Astrocyte of the hippocampus (primary cell): ENCODE results near the gene BRAT1.
A peak's percentile ranks its signal among the peaks of the same experiment; 100 is the strongest.
"Not testable (repeated sequence)": the region's sequence is repeated elsewhere in the genome, so short reads cannot be mapped to it uniquely, and the experiment has no call there.

Experiments
- DNase-seq: peaks from one replicate; pipeline ENCODE4 v3.0.0; 2011; ENCODE audit warnings: low read depth, low spot score

The BRAT1 gene

DNA sequence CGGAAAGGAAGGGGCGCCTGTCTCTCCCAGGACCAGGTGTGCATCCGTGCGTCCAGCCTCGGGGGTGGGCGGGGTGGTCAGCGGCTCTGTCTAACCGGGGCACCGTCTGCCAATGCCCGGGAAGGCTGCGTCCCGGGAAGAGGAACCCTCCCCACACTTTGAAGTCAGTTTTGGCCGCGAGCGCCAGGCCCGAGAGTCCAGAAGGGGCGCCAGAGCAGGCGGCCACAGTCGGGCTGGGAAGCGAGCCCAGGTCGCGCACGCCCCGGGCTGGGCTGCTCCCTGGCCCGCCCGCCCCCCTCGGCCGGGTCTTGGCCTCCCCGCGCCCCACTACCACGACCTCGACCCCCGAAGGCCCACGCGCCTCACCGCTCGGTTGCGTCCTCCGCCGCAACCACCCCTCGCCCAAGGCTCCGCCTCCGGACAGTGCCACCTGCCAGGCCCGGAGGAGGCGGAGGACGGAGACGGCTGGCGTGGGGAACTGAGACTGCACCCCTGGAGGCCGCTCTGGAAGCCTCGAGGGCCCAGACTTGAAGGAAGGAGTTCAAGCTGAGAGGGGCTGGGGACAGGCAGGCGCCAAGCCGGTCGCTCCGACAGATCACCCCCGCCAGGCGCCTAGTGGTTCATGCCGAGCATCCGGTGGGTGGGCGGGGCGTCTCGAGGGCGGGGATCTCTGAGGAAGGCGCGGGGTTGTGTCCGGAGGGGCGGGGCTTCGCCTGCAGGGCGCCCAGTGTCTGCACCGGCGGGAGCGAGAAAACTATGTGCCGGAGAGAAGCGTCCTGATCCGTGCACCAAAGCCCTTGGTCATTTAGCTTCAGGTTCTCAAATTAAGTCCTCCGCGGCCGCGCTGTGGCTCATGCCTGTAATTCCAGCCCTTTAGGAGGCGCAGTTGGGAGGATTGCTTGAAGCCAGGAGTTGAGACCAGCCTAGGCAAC is at the start of gene BRAT1:
Gene BRAT1, minus strand, starts transcription at position 404 of the 932 bp plus-strand sequence. CDS start 1,093 bp downstream, outside the sequence.
- DNase-seq, result peak; percentile 97

DNA sequence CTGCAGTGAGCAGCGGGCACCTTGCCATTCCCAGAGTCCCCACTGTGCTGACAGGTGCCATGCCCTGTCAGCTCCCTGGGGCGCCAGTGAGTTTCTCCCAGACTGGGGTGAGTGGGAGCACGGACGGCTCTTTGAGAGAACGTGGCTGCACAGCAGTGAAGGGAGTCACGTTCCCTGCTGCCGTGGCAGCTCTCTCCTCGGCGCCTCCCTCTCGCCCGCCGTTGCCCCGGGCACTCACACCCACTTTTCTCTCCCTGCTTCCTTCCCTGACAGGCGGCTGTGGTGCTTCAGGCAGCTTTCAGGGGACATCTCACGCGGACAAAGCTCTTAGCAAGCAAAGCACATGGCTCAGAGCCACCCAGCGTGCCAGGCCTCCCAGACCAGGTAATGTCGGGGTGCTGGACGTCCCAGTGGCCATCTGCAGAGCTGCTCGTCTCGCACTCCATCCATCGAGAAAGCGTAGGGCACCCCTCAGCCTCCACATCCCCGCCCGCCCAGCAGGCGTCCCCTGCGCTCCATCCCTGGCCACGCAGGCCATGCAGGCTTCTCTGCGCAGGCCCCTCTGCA is 49.4 kb upstream of the BRAT1 start:
- DNase-seq, result no peak

DNA sequence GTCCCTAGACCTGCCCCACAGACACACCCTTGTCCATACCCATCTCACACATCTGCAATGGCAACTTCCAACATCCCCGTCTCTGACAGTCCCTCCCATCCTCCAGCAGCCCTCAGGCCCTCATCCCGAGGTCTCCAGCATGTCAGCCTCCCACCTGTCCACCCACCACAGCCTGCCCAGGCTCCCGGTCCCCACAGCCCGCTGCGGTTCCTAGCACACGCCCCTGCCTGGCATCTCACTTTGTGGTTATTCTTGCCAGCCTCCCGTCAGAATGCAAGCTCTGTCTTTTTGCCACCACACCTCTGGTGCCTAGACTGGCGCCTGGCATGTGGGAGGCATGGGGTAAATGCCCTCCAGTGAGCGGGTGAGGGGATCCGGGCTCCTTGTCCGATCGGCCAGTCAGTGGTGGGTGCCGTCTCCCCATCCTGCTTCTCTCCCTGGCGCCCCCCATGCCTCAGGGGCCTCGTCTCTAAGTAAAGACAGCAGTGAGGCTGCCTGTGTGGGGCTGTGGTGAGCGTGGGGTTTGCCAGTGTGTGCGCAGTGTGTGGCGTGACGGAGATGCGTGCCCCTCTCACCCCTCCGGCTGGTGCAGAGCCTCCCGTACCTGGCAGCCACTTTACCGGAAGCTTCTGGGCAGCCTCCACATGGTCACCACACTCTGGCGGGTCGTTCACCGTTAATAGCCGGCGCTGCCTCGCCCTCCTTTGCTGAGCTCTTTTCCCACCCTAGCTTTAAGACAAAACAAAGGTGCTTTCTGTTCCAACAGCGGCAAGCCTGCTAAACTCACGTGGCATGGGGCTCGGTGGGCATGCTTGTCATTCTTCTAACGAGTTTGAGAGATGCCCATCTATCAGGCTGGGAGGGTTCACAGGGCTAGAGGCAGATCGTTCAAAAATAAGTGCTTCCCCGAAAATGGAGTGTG is 48.0 kb upstream of the BRAT1 start:
- DNase-seq, result no peak

DNA sequence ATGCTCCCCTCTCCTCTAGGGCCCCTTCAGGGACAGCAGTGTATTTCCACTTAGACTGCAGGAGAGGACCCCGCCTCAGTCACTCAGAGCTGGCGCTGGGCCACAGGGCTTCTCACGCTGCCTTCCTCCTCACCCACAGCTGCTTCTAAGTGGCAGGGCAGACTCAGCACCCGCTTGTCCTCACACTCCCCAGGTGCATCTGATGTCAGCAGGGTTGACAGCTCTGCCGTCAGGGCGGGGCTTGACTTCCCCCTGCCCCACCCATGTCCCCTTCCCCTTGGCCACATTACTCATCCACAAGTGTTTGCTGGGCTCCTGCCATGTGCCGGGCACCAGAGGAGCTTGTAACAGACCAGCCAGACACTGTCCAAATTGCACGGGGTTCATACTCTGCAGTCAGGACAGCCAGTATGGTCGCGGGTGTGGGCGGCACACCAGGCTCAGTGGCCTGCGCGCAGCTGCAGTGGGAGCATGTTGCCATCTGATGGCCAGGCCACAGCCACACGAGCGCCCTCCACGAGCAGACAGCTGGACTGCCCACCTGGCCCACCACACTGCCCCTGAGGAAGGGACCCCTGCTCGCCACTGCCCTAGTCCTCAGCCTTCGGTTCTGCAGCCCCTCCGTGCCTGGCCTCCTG is 47.2 kb upstream of the BRAT1 start:
- peak; percentile 17 for DNase-seq

DNA sequence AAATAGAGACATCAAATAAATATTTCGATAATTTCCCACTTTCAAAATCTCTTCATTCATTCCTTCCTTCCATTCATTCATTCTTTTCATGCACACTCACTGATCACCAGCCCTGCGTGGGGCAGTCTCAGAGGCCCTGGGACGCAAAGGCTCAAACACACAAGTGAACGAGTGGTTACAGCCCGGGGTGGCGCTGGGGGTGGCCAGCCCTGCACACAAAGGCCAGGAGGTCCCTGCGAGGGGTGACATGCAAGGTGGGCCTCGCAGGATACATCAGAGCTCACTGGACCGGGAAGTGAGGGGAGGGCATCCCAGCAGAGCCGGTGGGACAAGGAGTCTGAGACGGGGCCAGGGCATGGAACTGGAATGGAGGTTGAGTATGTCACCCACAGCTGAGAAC is 46.6 kb upstream of the BRAT1 start:
- DNase-seq, result no peak

DNA sequence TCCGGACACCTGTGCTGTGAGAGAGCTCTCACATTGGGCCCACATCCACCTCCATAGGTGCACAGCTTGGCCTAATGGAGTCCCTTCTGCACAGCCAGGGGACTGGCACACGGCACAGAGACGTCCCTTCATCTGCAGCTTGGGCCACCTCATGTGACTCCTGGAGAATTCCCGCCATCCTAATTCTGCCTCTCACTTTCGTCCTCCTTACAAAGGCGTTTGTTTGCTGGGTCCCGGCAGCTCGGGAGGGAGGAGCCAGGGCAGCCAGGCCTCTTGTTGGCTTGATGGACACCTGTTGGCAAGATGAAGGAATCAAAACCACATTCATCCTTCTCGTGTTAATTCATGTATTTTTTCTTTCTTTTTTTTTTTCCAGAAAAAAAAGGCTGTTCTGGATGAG is 45.7 kb upstream of the BRAT1 start:
- no peak for DNase-seq

DNA sequence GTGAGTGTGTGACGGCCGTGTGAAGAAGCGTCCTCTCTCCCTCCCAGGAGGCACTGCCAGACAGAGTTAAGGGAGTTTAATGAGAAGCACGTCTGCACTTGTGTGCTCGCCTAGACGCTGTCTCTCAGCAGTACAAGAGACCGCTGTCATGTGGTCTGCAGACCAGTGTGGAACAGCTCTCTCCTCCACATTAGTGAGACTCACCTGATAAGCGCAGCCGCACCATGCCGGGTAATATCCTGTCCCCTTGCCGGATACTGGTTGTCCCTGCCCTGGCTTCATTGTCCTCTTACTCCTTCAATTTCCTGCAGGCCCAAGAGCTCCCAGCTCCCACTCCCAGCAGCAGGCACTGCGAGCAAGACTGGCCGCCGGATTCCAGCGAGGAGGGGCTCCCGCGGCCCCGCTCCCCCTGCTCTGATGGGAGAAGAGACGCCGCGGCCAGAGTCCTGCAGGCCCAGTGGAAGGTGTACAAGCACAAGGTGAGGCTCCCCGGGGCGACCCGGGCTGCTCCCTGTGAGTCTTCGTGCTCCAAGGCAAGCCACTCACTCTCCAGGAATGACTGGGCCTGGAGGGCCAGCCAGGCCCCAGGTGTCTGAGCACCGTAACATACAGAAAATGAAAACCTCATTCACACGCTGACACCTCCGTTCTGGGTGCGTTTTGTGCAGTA is 43.0 kb upstream of the BRAT1 start:
- no peak for DNase-seq

DNA sequence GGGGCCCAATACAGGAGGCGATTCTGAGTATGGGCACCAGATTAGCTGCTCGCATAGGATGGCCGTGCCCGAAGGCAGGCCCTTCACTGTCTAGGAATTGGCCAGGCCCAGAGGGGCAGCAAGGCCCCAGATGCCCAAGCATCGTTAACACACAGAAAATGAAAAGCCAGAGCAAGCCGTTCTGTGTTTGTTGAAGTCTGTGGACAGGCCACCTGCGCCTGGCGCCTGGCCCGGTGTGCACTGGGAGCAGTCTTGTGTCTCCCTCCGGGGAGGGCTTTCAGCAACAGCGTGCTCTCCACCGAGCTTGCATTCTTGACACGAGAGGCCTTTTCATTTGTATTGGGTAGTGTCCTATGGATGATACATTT is 41.9 kb upstream of the BRAT1 start:
- no peak for DNase-seq

DNA sequence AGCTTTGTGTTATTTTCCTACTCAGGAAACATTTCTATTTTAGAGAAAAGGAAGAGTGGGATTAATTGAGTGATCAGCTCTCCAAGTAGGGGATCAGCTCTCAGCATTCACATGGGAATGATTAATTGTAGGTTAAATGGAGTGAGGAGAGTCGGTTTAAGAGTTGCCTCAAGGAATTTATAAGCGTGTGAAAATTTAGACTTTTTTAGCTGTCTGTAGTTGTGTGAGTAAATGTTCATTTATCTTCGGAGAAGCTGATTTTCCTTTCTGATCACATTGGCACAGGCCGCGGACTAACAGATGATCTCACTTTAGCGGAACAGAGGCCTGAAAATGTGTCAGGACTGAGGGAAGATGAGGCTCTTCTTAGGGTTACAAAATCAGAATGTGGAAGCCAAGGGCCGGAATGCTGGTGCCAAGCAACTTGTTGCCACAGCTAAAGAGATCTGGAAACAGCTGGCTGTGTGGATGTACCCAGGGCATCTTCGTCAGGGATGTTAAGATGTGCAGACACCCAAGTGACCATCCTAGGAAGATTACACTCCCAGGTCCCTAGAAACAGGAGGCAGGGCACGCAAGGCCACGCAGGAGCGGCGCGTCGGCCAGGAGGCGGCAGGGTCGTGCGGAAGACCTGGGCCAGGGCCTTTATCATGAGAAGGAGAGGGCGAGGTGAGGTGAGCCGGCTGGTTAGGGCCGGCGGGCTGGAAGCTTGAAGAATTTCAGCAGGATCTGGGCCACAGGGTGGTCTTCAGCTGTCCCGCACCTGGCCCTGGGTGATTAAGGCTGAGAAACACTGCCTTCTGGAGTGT is 41.3 kb upstream of the BRAT1 start:
- DNase-seq, result no peak

DNA sequence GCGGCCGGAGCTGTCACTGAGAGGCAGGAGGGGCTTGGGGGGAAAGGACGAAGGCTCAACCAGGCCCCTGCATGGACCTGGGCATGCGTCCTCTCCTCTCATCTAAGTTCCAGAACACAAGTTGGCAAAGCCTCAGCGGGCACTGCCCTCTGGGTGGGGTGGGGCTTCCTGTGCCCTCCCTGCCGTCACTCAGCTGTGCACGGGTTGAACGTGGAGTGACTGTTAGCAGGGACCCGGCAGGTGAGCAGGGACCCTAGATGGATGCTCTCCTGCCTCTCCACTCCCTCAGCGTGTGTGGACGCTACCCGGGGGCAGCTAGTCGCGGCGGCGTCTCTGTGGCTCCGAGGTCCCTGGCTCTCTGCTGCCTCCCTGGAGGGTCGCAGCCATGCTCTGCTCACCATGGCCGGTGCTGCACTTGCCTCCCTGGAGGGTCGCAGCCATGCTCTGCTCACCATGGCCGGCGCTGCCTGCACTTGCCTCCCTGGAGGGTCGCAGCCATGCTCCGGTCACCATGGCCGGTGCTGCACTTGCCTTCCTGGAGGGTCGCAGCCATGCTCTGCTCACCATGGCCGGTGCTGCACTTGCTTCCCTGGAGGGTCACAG is 40.0 kb upstream of the BRAT1 start:
- no peak for DNase-seq

DNA sequence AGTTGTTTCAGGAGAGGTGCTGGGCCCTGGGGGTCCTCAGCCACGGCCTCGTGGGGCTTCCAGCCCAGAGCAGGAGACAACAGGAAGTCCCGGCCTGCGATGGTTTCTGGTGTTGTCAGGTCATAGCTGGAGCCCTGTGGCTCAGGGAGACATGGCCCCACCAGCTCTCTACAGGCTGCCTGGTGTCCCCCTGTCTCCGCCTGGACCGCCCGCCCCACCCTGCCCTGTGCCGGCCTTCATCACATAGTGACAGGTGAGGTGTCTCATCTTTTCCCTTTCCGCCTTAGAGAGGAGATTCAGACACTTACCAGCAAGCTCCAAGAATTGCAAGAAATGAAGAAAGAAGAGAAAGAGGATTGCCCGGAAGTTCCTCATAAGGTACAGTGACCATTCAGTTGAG is 39.3 kb upstream of the BRAT1 start:
- DNase-seq, result no peak

DNA sequence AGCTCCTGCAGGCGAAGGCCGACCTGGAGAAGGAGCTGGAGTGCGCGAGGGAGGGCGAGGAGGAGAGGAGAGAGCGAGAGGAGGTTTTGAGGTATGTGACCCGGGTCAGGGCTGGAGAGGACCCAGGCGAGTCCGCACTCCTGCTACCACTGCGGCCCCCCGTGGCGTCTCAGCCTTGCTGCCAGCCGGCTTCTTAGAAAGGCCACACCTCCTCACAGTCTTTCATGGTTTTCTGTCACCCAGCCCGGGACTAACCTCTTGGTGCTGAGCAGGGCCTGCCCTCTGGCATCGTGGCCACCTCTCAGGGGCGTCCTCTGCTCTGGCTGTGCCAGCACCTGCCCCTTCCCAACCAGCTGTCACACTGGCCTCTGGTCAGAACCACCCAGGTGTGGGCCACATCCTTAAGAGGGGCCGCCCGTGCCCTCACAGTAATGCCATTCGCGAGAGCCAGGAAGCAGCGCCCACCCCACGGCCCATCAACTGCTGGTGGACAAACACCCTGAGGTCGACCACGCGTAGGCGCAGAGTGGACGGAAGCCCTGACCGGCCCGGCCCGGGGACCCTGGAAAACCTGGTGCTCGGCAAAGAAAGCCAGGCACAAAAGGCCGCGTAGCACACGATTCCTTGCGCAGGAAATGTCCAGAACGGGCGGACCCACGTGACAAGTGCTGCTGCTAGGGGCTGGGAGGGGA is 37.9 kb upstream of the BRAT1 start:
- no peak for DNase-seq

DNA sequence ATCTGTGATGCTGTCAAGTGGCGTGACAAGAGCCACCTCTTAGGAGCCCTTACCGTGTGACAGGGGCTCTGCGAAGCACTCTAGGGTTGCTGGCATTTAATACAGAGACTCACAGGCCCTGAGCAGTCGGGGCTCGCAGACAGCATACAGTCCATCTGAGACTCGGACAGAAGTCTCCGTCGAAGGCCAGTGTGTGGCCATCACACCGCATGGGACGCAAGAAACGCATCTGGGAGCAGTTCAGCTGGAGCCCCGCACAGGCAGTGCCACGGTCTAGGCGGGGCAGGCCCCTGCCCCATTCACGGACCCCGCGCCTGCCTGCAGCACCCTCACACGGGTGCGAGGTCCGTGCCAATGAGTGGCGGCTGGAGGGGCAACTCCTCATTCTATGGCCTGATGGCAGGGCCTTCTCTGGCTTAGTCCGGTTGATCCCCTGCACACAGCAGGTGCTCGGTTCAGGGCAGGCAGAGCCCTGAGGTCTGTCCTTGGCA is 37.1 kb upstream of the BRAT1 start:
- no peak for DNase-seq

DNA sequence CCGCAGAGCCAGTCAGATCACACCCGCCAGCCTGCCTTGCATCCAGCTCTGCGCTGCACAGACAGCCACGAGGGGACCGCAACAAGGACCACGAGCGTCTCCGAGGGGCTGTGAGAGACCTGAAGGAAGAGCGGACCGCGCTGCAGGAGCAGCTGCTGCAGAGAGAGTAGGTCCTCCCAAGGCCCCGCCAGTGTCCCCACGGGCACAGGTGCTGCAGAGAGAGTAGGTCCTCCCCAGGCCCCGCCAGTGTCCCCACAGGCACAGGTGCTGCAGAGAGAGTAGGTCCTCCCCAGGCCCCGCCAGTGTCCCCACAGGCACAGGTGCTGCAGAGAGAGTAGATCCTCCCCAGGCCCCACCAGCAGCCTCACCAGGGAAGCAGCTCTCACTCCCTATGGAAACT is 34.6 kb upstream of the BRAT1 start:
- not testable (repeated sequence) for DNase-seq

DNA sequence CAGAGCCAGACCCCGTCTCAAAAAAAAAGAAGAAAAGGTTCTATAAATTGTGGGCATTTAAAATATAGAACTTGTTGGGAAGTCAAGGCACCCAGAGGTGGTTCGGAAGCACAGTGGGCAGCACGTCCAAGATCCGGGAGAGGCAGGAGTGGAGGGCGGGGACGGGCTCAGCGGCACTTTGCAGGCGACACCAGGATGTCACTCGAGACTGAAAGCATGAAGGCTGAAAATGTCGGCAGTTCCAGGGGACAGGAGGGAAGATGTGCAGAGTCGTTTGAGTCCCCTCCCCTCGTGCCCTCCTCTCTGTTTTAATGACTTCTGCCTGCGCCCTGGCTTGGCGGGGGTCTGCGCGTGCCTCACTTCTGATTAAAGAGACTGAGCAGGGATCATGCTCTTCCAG is 34.0 kb upstream of the BRAT1 start:
- DNase-seq, result no peak

DNA sequence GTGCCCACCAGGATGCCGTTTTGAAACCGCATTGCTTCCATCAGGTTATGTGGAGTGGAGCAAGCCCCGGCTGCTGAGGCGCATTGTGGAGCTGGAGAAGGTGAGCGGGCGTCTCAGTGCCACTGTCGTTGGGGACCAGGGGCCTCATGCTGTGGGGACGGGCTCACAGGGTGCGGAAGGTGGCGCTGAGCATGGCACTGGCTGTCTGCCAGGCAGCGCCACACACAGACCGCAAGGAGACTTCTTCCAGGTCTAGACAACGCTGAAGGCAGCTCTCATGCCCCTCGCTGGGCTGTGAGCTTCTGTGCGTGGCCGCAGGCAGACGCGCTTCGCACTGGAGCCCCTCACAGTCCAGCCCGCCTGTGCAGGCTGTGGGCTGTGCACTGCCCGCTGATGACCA is 32.5 kb upstream of the BRAT1 start:
- DNase-seq, result no peak

DNA sequence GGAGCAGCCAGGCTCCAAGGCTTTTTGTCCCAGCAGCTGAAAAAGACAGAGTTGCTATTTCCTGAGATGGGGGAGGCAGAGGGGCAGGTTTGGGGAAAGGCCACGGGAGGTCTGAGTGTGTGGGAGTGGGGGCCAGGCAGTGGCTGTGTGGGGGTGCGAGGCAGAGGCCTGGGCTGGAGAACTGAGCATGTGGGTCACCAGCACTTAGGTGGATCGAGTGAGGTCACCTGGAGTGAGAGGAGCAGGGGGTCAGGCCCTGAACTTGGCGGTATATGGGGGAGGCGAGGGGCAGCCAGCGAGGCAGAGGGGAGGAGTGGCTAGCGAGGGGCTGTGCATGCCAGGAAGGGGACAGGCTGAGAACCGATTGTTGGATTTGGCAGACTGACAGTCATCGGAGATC is 31.8 kb upstream of the BRAT1 start:
- no peak for DNase-seq

DNA sequence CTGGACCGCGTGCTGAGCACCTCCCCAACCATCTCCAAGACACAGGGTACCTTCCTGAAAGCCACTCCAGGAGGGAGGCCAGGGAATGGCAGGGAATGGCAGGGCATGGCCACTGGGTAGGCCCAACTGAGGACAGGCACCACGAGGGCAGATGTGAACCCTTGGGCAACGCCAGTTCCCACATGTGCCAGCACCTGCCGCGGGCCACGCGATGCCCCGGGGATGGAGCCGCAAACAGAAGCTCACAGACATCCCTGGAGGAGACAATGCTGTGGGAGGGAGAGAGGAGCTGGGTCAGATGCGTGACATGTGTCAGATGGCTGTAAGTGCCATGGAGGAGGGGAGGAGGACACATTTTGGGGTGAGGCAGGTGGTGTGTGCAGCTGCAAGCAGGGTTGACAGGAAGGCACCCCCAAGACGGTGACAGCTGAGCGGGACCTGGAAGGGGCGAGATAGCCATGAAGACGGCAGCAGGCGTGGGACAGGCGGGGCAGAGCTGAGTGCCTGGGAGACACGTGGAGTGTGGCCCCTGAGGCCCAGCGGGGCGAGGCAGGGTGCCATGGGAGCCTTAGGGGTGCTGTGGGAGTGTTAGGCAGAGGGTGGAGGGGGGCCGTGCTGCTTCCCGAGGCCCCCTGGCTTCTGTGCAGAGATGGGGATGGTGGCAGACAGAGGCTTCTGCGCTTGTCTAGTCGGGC is 31.1 kb upstream of the BRAT1 start:
- no peak for DNase-seq

DNA sequence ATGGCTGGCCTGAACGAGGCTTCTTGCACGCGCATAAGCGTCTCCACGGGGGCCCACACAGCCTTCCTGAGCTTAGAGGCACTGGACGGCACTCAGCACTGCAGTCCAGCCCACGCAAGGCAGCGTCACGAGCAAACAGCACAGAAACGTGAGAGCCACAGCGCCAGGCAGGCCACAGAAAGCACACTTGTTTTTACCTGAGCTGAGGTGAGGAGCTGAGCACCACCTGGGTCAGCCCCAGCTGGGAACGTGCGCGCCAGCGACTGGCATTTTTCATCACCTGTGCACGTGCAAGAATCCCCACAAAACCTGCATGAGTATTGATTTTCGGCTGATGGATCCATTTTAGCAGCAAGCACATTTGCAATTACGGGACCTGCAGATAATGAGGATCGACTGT is 30.1 kb upstream of the BRAT1 start:
- DNase-seq, result no peak
